ENCODE data around the gene TIMMDC1. TPM values are rescaled to one million over a fixed set of nuclear protein-coding genes. Genes with fewer than 3 reads are reported as not detected.

TIMMDC1 gene
- total and polyA plus RNA-seq, 10 of the 15 experiments (the other 5 are each of a cell fraction or from before 2014, with no cell fraction given), result 55.9 to 146 (median 72.1) TPM

DNA sequence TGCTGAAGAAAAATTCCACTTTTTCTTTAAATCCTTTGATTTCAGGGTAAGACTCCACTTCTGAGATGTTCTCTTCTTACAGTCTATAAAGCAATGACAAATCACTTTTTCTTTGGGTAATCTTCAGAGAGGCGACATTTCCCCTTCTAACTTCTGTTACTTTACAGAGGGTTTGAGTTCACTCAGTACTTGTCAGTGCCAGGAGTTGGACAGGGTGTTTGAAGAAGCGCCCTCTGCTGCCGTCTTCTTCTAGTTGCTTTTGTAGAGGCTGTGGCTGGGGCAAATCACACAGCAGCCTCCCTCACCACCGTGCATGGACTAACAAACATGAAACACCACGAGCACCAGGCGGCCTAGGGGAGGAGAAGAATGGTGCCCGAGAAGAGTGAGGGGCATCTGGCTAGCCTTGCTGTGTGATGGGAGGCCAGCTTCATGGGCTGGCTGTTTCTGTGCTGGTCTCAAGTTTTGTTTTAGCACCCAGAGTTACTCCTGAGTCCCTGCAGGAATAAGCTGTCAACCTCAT lies 61.2 kb downstream of the TIMMDC1 start, which contains the start of gene CD80 (continued):
- TF ChIP-seq ATF7 (IDR thresholded peaks at IDR 0.05; ENCODE audit: low read depth), result no peak
- TF ChIP-seq ZNF217 (IDR thresholded peaks at IDR 0.05), result peak; percentile 40; the same call in 1 of the 2 replicates
- peak; percentile 45; the same call in 2 of the 3 replicates for TF ChIP-seq POU2F2 (IDR thresholded peaks at IDR 0.05; ENCODE audit: borderline replicate concordance, low read depth, low read length)
- 0 out of 2 replicates have a peak, but pooled peaks have one; percentile 3 for TF ChIP-seq NRF1 (conservative IDR thresholded peaks at IDR 0.05; ENCODE audit: low read depth, low read length)
- TF ChIP-seq, protein P1, sequence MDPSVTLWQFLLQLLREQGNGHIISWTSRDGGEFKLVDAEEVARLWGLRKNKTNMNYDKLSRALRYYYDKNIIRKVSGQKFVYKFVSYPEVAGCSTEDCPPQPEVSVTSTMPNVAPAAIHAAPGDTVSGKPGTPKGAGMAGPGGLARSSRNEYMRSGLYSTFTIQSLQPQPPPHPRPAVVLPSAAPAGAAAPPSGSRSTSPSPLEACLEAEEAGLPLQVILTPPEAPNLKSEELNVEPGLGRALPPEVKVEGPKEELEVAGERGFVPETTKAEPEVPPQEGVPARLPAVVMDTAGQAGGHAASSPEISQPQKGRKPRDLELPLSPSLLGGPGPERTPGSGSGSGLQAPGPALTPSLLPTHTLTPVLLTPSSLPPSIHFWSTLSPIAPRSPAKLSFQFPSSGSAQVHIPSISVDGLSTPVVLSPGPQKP (IDR thresholded peaks at IDR 0.05; ENCODE audit: low read depth, low read length), result no peak
- TF ChIP-seq YY1 (IDR thresholded peaks at IDR 0.05; ENCODE audit: low read depth, low read length), result peak; percentile 71
- TF ChIP-seq, protein P2, sequence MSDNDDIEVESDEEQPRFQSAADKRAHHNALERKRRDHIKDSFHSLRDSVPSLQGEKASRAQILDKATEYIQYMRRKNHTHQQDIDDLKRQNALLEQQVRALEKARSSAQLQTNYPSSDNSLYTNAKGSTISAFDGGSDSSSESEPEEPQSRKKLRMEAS (IDR thresholded peaks at IDR 0.05; ENCODE audit: low read depth, low read length), result 0 out of 2 replicates have a peak, but pooled peaks have one; percentile 37
- TF ChIP-seq ZBTB4 (CRISPR knock-in tag; IDR thresholded peaks at IDR 0.05), result no peak
- TF ChIP-seq NFXL1 (IDR thresholded peaks at IDR 0.05; ENCODE audit: borderline replicate concordance), result no peak
- 0 out of 2 replicates have a peak, but pooled peaks have one; percentile 50 for TF ChIP-seq IKZF1 (conservative IDR thresholded peaks at IDR 0.05)
- TF ChIP-seq POLR2A (IDR thresholded peaks at IDR 0.05; ENCODE audit: low read depth, low read length), result peak; percentile 67; the same call in 1 of the 2 replicates
- TF ChIP-seq BCL3 (IDR thresholded peaks at IDR 0.05; ENCODE audit: borderline replicate concordance, insufficient read depth, low read depth, low read length, poor library complexity, severe bottlenecking), result no peak
- TF ChIP-seq E2F8 (IDR thresholded peaks at IDR 0.05; ENCODE audit: low read depth, partially characterized antibody), result no peak
- TF ChIP-seq, protein P3, sequence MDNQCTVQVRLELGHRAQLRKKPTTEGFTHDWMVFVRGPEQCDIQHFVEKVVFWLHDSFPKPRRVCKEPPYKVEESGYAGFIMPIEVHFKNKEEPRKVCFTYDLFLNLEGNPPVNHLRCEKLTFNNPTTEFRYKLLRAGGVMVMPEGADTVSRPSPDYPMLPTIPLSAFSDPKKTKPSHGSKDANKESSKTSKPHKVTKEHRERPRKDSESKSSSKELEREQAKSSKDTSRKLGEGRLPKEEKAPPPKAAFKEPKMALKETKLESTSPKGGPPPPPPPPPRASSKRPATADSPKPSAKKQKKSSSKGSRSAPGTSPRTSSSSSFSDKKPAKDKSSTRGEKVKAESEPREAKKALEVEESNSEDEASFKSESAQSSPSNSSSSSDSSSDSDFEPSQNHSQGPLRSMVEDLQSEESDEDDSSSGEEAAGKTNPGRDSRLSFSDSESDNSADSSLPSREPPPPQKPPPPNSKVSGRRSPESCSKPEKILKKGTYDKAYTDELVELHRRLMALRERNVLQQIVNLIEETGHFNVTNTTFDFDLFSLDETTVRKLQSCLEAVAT (IDR thresholded peaks at IDR 0.05), result peak; percentile 51; the same call in 1 of the 2 replicates
- peak; percentile 59; the same call in 1 of the 2 replicates for TF ChIP-seq NBN (IDR thresholded peaks at IDR 0.05)
- TF ChIP-seq KLF5 (IDR thresholded peaks at IDR 0.05; ENCODE audit: partially characterized antibody), result no peak
- peak; percentile 35; the same call in 1 of the 2 replicates for TF ChIP-seq GATAD2B (conservative IDR thresholded peaks at IDR 0.05; ENCODE audit: low read depth)
- no peak for TF ChIP-seq NR2C2 (IDR thresholded peaks at IDR 0.05; ENCODE audit: borderline replicate concordance, control insufficient read depth, insufficient read length, low read depth)
- TF ChIP-seq ESRRA (IDR thresholded peaks at IDR 0.05; ENCODE audit: low read length), result no peak
- no peak for TF ChIP-seq IRF4 (IDR thresholded peaks at IDR 0.05; ENCODE audit: low read depth, low read length)

Data from GM12878 (cell line).